Ammon's horn (tissue), 1 donor: ENCODE data around the gene MAN2A1.

Source experiments
- DNase-seq: peaks from one replicate; pipeline ENCODE4 v3.0.0-alpha.2; 2016; ENCODE audit warnings: low spot score

The MAN2A1 gene

DNA sequence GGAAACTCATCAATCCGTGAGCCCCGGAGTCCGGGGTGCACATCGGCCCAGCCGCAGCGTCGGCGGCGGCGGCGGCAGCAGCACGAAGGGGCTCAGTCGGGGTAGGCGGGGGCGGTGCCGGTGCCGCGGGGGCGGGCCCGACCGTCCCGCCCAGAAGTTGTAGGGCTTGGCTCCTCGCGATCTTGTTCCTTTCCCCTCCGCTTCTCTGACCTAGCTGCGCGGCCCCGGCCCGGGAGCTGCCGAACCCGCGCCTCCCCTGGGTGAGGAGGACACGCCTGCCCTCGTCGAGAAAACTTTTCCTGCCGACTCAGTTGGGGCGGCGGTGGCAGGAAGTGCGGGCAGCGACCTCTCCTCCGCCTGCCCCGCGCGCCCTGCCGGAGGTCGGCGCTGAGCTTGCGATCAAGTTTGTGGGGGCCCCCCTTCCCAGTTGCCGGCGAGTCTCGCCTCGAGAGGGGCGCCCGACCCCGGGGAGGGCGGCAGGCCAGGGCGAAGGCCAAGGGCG, at the start of gene MAN2A1:
Gene MAN2A1 (plus strand): TSS at position 188 of the 502 bp plus-strand sequence. CDS start 491 bp downstream, outside the sequence.
- DNase-seq: peak; percentile 76

DNA sequence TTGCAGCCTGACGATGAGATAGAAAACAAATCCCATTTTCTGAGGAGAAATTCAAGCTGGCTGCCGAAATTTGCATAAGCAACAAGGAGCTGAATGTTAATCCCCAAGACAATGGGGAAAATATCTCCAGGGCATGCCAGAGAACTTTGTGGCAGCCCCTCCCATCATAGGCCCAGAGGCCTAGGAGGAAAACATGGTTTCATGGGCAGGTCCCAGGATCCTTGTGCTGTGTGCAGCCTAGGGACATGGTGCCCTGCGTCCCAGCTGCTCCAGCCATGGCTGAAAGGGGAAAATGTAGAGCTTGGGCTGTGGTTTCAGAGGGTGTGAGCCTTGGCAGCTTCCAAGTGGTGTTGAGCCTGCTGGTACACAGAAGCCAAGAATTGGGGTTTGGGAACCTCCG, 48.8 kb upstream of the MAN2A1 start:
- no peak for DNase-seq

DNA sequence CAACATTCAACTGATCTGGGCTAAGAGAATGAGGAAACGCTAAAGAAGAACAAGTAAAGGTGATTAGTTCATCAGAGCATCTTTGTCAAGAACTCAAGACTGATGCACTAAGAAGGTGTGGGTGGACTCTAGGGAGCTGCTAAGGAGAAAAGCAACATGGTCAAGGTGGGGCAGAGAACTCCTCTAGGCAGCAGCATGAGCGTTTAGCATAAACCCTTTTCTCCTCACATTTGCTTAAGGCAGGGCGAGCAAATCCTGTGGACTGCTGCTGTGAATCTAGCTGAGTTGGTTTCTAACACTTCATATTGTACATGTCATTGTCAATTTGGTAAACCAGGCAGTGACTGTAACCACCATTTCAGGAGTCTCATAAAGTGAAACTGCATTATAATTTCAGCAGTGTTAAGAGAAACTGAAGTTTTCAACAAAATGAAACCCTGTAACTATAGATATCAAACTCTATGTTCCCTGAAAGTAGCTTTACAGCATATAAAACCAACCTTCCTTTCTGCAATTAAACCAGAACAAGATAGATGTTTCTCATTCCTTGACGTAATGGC, 45.9 kb upstream of the MAN2A1 start:
- no peak for DNase-seq

DNA sequence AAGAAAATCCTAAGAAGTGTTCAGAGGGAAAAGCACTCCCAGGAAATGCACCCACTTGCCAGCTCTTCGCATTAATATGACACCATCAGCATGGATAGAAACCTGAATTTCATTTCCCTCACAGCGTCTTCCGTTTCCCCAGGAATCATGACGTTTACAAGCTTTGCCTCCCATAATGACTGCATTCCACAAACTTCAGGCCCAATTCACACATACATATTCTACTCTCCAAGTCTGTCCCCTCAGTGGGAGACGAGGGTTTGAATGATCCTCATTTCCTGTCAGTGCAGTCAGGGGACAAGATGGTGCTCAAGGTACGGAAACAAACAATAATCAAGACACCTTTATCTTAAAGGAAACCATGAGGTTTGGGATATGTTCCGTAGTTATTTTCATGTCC, 44.9 kb upstream of the MAN2A1 start:
- no peak for DNase-seq

DNA sequence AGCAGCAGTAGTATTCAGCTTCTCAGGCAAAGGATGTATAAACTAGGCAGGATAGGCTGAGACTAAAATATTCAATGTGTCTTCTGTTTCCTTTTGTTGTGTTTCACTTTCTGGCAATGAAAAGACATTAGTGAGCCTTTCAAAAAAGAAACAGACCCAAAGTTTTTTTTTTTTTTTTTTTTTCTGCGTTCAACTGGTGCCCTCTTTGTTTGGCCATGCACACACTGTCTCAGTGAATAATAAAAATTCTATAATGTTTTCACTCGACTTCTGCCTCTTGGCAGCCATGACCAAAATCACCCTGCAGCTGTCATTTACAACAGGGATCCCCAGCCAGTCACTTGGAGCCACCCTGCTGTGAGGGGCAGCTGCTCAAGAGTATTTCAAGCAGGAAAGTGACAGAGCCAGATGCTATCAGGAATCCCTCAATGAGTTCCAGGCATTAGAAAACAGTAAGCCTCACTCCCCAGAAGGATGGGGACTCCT, 44.0 kb upstream of the MAN2A1 start:
- DNase-seq: peak; percentile 73

DNA sequence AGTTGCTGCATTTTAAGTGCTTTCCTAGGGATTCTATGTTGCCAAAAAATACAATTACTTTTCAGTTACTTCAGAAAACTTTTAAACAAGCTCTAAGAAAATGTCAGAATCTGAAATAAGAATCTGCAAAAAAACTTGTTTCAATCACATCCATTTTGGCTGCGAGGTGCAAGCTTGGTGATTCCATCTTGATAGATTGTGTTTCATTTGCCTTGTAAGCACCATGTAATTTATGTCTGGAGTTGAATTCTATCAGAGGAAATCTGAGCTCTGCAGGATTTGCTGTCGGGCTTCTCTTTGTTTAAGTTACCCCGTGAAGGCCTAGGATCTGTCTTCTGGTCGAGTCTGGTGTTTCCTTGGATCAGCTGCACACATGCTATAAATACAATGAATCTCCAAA, 40.4 kb upstream of the MAN2A1 start:
- no peak for DNase-seq

DNA sequence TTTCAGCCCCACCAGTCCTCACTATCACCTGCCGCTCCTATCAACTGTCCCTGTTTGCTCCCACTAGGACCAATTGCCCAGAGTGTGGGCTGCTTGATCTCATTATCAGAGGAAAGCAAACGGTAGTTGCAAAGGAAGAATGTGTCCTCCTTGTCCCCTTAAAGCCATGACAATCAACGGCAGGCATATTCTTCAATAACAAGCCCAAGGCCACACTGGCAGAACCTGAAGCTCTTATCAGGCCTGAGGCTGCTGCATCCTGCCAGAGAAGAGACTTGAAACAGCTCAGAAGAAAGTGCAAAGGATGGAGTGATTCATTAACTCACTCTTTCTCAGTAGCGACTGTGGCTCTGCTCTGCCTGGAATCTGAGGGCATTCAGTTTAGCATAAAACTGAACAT, 39.2 kb upstream of the MAN2A1 start:
- no peak for DNase-seq

DNA sequence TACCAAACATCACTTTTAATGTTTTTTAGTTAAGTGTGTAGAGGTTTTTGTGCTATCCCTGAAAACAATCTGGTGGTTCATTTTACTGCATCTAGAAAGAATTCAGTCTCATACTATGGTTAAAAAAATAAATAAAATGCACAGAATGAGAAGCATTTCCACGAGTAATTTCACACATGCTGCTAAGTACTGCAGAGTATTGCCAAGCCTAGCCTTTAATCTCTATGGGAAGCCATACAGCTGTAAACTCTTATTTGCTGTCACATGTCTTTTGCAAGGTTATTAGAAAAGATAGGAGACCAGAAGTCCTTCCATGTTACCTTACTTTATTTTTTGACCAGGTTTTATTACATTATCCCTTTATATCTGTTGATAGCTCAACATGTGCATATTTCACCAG, 37.6 kb upstream of the MAN2A1 start:
- DNase-seq: no peak

DNA sequence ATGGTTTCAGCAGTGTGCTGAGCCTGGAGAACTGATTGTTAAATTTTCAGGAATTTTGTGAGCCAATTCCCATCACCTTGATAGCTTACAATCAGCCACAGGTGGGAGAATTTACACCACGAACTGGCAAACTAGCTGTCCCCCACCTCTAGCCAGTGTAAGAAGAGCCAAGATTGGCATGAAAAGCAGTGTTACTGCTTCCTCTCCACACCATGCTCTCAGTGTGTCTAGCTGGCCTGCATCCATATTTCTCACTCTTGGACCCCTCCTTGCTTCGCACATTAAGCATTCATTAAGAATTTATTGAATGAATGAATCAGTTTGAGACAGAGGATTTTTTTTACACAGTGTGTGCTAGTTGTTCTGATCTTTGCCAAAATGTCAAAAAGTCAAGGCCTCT, 36.7 kb upstream of the MAN2A1 start:
- no peak for DNase-seq

DNA sequence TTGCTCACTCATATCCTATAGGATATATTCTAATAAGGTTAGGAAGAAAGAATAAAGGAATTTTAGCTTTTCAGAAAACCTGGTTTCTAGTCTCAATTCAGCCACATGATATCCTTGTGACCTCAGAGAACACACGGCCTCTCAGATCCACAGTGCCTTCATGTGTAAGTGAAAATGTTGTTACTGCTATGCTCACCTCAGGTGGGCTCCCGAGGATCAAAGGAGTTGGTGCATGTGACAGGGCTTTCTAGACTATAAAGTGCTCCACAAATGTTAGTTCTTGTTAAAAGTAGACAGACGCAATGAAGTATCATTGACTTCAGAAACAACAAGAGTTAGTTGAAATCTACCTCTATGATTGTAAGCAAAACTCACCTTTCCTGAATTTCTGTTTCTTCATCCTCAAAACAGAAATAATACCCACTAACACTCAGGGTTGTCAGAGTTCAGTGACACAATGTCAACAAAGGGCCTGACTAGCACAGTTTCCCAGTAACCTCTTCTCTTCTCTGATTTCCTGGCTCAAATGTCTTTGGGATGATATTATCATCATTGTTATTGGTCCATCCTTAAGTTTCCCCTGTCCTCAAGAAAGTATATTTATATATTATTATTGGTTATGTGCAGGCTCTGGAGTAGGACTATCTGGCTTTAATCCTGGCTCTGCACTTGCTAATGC, 36.0 kb upstream of the MAN2A1 start:
- DNase-seq: no peak

DNA sequence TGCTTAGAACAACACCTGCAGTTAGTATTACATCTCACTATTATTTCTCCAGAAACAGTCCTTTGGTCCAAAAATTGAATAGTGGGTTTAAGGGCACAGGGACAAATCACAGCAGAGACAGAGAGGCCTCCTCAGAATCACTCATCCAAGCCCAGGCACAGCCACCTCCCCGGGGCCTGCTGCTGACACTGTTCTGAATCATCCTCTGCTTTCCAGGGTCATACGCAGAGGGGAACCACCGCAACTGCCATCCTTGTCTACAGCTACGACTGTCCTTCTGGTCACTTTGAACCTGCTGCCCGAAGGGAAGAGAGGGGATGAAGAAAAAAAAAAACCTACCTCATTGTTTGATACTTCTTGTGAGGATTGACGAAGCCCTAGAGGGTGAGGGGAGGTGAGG, 35.3 kb upstream of the MAN2A1 start:
- DNase-seq: no peak

DNA sequence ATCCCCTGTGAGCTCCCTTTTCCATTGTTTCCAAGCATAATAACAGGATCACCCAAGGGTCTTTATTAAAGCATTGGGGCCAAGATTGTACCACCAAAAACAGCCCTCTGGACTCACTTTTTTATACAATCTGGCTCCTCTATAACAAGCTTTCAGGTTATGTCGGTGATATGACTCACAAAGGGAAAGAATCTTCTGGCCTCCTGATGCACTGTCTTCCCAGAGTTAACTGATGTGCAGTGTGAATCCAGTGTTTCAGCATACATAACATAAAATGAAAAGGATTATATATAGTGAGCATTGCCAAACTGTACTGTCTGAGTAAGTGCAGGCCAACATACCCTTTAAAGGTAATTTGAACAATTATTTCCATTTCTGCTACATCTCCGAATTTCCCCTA, 33.9 kb upstream of the MAN2A1 start:
- no peak for DNase-seq

DNA sequence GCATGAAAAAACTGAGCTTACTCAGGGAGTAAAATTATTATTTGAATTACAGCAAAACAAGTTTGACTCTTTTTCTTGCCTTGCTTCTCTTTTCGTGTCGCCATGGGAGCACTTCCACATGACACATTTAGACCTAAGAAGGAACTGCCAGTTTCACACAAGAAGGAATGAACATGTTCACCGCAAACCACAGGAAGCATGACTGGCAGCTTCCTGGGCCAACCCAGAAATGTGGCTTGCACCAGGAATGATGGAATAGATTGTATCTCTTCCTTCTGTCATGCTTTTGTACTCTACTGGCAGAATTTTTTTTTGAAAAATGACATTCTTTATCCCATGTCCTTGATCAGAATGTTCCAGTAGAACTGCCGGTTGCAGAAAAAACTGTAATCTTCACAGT, 32.9 kb upstream of the MAN2A1 start:
- peak; percentile 78 for DNase-seq

DNA sequence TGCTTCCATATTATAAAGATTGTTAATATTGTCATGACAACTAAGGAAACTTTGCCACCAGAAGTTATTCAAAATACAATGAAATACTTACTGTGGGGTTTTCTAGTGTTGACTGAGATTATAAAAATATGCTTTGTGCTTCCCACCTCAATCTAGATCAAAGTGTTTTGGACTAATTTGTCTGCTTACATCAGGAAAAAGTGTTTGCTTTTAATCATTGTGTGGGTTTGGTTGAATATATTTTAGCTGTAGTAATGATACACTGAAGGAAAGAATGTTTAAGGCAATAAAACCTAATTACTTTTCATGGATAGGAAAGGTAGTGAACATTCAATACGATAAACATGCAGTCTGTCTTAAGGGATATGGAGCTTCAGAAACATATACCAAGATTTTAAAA, 29.8 kb upstream of the MAN2A1 start:
- no peak for DNase-seq

DNA sequence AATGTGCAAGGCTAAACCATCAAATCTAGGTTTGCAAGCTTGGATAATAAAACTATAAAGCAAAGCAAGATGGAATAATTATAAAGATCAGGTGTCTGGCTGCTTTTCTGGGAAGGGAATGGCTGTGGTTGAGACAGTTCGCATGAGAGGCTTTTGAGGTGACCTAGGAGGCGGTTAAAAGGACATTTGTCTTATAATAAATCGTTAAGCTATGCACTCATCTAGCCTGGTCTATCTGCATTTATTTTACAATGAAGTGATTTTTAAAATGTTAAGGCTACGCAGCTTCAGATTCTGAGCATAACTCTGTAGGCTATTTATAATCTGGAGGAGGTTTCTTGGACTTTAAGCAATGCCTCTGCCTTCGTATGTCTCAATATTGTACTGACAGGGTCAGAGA, 29.4 kb upstream of the MAN2A1 start:
- DNase-seq: no peak

DNA sequence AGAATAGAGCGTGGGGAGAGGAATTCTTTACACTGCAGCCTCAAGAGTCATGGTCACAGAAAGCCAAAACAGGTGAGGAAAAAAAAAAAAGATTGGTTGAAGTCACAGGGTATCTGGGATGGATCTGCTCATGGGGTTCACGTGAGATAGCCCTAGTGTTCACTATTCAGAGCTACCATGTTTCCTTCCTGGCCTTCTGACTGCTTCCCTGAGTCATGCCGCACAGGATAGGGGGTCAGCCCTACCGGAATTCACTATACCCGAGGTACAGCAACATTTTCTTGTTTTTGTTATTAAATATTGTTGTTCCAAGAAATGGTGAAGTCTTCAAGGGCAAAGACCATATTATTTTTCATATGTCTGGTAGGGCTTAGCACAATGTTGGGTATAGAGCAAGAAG, 21.5 kb upstream of the MAN2A1 start:
- no peak for DNase-seq

DNA sequence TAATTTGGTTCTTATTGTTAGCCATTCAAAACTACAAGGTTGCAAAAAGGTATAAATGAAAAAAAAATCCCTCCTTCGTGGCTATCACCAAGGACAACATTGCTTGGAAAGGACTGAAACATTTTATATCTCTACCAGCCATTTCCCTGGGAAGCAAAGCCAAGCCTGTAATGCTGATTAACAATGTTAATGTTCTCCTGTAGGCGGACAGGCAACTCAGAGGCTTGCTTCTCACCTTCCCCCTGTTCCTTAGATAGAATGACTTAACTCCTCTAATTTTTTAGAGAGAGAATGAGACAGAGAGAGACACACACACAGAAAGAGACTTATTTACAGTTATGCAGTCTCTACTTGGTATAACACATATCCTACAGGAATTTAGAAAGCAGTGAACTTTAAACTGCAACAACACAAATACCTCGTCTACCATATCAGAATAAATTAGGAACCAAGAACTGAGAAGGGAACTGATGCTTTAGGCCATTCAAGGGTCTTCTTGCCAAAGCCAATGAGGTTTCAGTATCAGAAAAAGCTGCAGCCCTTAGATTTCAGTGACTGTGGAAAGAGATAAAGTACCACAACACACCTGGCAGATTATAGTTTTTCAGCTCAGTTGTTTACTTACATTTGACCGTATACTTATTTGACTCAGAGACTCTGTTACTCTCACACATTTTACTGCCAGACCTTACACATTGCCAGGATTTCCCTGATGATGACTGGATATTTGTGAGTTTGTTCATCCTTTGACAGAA, 20.9 kb upstream of the MAN2A1 start:
- no peak for DNase-seq

DNA sequence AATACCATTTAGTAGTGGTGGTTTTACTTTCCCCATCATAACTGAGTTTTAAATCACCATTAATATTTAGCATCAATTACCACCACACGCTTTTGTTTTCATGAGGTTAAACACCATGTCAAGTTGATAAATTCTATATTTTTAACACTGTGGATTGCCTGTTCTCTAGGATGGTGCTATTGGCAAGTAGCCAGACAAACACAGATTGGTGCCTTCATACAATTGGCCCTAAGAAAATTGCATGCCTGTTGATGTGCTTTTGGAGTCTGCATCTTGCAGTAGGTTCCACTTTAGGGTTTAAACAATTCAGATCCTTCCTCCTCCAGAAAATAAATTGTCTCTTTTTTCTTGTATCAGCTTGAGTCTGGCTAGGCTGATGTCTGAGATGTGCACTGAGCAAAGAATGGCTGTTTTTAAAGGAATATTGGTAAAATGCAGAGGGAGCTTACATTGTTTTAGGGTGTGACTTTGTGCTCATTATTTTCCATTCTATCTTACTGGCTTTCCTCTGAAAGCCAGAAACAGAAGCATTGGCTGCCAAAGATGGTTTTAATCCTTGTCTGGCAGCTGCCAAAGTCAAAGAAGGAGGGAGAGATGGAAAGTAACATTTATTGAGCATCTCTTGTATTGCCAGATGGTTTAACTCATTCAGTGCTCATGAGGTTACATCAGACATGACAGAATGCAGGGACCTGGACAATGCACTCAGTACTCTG, 19.6 kb upstream of the MAN2A1 start:
- no peak for DNase-seq

DNA sequence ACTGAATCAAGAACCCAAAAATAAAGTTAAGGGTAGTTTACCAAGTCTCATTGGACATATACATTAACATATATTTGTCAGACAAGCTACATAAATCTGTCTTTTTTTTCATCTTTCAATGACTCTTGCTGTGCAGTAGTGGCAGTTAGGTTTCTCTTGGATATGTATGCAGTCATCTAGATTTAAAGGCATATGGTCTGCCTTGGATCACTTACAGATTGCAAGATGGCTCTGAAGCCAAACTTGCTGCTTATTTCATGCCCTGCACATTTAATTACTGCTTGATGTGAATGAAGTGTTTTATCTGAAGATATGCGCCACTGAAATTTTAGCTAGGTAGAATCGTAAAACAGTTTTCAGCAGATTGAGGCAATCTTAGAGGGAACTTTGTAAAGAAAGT, 18.6 kb upstream of the MAN2A1 start:
- DNase-seq: no peak

DNA sequence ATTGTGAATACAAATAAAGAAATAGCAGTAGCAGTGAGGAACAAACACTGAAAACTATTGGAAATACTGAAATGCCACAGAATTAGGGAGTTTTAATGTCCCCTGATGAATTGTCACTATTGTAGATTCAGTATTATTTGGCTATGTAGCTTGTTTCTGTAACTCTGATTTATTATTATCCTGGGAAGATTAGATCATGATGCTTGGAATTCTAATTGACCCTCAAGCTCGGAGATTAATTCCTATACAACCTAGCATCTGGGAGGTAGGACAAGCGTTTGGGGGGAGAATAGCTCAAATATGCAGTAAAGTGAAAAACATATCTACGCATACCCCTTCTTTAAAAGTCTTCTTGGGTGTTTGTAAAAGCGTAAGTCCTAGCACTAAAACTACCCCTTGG, 15.1 kb upstream of the MAN2A1 start:
- DNase-seq: no peak

DNA sequence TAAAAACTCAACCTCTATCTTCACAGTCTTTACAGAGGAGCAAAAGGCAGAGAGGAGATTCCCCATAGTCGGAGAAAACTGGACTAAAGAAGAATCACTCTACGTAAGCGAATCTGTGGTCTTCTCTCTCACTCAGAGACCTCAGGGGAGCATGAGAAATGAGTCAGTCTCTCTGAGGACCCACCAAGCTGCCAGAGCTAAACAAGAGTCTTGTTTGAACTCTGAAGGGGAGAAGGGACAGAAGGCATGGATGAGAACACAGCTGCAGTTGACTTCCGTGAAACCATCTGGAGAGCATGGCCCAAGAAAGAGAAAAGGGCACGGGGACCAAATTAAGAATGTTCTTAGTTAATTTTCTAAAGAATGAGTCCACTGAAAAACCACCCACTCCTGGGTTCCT, 12.8 kb upstream of the MAN2A1 start:
- no peak for DNase-seq

DNA sequence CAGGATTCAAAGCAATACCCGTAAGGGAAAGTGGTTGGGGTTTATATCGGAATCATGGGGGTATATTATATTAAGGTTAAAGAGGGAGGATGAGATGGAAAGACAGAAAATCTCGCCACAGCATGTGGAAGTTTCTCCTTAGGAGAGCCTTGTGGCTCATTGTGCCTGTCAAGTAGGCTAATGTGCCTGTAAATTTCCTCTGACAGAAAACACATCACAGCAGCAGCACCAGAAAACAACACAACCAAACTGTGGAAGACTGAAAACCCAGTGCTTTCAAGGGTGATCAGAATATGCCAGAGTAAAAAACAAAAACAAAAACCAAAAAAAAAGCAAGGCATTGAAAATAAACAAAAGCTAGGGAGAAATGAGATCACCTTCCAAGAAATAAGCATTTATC, 11.3 kb upstream of the MAN2A1 start:
- no peak for DNase-seq

DNA sequence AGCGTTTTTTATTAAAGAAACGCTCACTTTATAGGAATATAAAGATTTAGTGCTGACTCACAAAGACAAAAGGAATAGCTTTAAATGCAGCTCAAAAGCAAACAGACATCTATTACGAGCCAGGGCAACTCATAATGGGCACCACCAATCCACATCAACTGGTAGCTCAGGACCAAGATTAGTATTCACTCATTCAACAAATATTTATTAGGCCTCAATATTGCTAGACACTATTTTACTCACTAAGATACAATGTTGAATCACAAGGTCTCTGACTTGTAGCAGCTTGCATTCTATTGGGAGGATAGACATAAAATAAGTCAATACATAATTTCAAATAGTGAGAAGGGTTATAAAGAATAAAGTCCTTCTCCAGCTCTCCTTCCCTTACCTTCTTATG, 8.0 kb upstream of the MAN2A1 start:
- no peak for DNase-seq
